ENCODE measurements around the gene PPFIA1.

PPFIA1 gene

DNA sequence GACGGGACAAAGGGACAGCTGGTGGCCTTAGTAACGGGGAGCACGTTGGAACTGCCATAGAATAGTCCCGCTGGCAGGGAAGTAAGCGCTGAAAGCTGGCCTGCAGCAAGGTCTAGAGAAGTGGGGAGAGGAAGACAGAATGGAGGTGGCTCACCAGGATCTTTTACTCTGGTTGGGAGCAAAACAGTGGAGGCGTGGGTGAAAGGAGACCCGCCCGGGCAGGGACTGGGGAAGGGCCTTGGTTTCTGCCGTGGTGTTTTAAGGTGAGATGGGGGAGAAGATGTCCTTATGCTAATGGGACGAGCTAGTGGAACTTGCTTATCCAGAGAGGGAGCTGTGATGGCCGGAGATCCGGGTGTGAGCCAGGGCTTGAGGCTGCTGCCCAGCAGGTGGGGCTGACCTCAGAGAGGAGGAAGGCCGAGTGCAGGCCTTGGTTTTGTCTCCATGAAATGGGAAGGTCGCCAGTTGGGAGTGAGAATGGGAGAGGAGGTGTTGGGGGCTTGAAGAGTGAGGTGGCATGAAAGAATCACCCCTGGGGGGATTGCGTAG lies 71.5 kb downstream of the PPFIA1 start:
- DNase-seq (ENCODE audit: insufficient read length, low spot score) = no peak
- no peak for FAIRE-seq
- TF ChIP-seq, protein P1, sequence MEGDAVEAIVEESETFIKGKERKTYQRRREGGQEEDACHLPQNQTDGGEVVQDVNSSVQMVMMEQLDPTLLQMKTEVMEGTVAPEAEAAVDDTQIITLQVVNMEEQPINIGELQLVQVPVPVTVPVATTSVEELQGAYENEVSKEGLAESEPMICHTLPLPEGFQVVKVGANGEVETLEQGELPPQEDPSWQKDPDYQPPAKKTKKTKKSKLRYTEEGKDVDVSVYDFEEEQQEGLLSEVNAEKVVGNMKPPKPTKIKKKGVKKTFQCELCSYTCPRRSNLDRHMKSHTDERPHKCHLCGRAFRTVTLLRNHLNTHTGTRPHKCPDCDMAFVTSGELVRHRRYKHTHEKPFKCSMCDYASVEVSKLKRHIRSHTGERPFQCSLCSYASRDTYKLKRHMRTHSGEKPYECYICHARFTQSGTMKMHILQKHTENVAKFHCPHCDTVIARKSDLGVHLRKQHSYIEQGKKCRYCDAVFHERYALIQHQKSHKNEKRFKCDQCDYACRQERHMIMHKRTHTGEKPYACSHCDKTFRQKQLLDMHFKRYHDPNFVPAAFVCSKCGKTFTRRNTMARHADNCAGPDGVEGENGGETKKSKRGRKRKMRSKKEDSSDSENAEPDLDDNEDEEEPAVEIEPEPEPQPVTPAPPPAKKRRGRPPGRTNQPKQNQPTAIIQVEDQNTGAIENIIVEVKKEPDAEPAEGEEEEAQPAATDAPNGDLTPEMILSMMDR (IDR thresholded peaks at IDR 0.05; ENCODE audit: insufficient read depth, missing control alignments) = no peak

DNA sequence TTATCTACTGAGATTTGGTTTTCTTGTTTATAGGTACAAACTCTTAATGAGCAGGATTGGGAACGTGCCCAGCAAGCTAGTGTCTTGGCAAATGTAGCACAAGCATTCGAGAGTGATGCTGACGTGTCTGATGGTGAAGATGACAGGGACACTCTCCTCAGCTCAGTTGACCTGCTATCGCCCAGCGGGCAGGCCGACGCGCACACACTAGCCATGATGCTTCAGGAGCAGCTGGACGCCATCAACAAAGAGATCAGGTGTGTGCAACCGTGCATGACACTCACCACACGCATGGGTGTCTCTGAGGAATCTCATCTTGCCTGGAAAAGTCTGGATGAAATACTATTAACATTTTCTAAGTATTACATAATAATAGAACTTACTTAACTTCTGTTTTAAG lies 73.1 kb downstream of the PPFIA1 start:
- TF ChIP-seq, protein P1 (IDR thresholded peaks at IDR 0.05; ENCODE audit: insufficient read depth, missing control alignments) = no peak
- FAIRE-seq (no peak), DNase-seq (ENCODE audit: insufficient read length, low spot score) (no peak)

DNA sequence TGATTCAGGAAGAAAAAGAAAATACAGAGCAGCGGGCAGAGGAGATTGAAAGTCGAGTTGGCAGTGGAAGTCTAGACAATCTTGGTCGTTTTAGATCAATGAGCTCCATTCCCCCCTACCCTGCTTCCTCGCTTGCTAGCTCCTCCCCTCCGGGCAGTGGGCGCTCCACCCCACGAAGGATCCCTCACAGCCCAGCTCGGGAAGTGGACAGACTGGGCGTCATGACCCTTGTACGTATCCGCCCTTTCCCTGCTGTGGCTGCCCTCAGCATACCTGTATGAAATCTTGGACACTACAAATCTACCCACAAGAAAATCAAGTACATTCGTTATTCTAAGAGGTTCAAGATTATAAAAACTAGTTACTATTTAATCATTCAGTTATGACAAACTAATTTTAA lies 77.7 kb downstream of the PPFIA1 start:
- DNase-seq (ENCODE audit: insufficient read length, low spot score) (no peak), FAIRE-seq (no peak)
- TF ChIP-seq, protein P1 (IDR thresholded peaks at IDR 0.05; ENCODE audit: insufficient read depth, missing control alignments) = no peak

DNA sequence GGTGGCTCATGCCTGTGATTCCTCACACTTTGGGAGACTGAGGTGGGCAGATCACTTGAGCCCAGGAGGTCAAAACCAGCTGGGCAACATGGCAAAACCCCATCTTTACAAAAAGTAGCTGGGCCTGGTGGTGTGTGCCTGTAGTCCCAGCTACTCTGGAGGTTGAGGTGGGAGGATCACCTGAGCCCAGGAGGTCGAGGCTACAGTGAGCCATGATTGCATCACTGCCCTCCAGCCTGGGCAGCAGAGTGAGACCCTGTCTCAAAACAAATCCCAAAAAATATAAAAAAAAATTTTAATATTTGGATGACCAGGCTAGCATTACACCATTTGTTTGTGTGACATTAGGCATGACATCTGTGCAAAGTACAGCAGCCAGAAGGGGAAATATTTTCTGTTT lies 78.1 kb downstream of the PPFIA1 start:
- TF ChIP-seq, protein P1 (IDR thresholded peaks at IDR 0.05; ENCODE audit: insufficient read depth, missing control alignments) = no peak
- no peak for FAIRE-seq
- DNase-seq (ENCODE audit: insufficient read length, low spot score) = no peak

DNA sequence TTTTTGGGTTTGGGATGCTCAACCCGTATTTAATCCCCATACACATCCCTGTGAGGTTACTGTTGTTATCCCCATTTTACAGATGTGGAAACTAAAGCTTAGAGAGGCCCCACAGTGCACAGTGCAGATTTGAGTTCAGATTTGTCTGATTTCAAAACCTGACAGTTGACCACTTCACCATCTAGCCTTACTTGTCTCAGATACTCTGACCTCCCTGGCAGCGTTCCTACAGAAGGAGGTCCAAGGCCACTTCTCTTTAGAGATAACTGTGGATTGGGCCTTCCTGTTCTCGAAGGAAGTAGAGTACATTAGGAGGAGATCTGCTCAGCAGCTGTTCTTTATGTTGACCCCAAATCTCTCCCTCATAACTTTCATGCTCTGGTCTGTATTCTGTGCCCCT lies 81.2 kb downstream of the PPFIA1 start:
- DNase-seq (ENCODE audit: insufficient read length, low spot score) = no peak
- FAIRE-seq = no peak
- TF ChIP-seq, protein P1 (IDR thresholded peaks at IDR 0.05; ENCODE audit: insufficient read depth, missing control alignments) = no peak

DNA sequence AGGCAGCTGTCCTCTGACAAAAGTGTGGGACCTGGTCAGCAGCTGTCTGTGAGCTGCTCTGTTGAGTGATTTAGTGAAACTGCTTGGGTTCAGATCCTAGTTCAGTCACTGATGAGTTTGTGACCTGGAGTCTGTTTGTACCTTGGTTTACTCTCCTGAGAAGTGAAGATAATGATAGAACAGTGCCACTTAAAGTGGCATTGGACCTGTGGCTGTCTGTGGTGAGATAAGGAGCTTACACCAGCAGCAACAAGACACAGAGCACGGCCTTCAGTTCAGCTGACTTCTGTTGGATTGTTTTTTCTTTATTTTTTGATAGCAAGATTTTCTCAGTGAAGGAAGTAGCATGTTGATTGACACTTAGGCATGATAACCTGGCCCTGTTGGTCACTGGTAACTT lies 81.6 kb downstream of the PPFIA1 start:
- no peak for FAIRE-seq
- DNase-seq (ENCODE audit: insufficient read length, low spot score) = no peak
- TF ChIP-seq, protein P1 (IDR thresholded peaks at IDR 0.05; ENCODE audit: insufficient read depth, missing control alignments) = no peak

DNA sequence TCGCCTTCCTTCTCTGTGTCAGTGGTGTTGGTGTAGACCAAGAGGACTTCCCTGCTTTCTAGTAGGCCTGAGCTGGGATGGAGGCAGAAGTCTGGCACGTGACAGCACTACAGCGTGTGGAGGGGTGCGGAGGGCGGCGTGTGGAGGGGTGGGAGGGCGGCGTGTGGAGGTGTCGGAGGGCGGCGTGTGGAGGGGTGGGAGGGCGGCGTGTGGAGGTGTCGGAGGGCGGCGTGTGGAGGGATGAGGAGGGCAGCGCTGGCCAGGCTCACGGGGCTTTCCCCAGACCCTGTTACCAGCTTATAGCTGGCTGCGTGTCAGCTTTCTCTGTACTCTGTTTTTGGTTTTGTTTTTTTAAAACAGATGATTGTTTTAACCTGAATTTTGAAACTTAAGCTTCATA lies 82.1 kb downstream of the PPFIA1 start:
- DNase-seq (ENCODE audit: insufficient read length, low spot score) (no peak), FAIRE-seq (no peak)
- TF ChIP-seq, protein P1 (IDR thresholded peaks at IDR 0.05; ENCODE audit: insufficient read depth, missing control alignments) = no peak
